GM21576 (cell line): ENCODE measurements around the gene PTPRN2.
"Not testable (repeated sequence)": the region's sequence is repeated elsewhere in the genome, so short reads cannot be mapped to it uniquely, and the experiment has no call there.

ENCODE experiments used
- ATAC-seq: cut with Tn5 transposase; IDR thresholded peaks from one replicate; pipeline ENCODE4 v1.9.1; 2021; ENCODE audit warnings: mild to moderate bottlenecking, moderate library complexity; ENCODE audit not compliant: unreplicated experiment

The PTPRN2 gene

DNA sequence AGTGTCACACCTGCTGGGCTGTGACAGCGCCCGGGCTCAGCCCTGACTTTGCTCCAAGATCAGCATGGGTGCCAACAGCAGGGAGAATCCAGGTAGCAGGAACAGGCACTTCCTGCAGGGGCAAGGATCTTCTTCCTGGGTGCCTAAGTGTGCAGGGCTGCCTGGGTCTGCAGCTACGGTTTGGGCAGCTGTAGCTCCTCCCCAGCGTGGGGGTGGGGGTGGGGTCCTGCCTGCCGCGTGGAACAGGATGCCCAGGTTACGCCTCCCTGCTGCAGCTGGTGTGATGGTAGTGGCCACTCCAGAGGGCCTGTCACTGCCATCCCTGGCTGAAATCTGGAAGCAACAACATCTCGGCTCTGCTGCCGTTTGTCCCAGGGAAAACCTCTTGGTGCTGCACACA is 981.5 kb downstream of the PTPRN2 start:
- ATAC-seq = no peak

DNA sequence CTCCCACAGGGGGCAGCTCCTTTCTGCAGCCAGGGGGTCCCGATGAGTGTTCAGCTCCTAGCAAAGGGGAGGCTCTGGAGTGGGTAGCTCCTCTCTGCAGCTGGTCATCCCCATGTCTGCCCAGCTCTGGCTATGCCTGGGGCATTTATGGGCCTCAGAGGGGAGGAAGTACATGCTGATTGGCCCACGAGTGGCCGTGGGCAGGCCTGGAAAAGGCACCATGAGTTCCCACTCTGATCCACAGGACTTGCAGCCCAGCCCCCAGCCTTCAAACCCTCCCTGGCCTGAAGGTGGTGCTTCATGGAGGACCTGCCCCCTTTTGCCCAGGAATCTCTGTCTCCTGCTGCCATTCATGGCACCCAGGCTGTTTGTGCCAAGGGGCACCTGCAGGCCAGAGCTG is 982.0 kb downstream of the PTPRN2 start:
- no peak for ATAC-seq

DNA sequence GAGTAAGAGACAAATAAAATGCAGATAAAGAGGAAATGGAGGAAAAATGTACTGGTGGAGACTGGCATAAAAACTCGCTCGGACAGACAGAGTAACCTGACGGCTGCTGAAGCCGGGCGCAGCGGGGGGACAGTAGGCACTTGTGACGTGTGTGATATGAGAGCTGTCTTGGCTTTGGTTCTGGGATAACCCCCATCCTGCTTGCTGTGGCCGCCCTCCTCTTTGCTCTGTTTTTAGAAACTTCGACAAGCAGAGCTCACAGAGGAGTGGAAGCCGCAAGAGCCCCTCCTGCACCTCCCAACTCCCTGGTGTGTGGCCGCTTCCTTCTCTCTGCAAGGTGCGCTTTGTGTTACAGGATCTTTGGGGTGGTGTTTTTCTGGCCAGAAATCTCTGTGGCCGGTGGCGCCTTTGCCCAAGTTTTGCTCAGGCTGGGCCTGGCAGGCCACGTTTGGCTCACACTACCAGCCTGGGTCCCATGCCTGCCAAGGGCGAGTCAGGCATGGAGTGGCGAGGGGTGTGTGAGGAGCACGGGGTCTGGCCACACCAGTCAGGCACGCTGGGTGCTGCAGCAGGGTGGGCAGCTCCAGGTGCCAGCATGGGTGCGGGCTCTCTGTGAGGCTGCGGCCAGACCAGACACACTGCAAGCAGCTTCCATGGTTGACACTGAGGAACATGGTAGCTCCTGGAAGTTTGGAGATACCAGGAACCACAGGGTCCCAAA is 982.8 kb downstream of the PTPRN2 start:
- ATAC-seq = no peak

DNA sequence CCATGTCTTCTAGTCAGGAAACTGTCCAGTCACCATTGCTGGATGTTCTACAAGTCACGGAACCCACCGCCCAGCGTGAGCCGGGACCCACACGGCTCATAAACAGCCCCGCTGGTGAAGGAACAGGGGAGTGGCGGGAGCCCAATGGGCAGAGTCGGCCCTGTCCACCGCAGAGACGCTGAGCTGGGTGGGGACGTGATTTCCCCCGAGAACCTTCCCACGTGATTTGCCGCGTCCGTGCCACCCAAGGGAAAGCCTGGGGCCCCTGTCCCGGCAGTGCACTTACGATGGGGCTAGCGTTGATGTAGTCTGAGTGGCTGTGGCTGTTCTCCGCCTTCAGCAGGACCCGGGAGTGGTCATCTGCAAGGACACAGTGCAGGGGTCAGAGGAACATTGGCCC is 983.9 kb downstream of the PTPRN2 start:
- no peak for ATAC-seq

GRCh38 chr7:157603005-157603404 is 984.6 kb downstream of the PTPRN2 start:
- ATAC-seq = no peak

GRCh38 chr7:157602581-157602980 is 985.0 kb downstream of the PTPRN2 start:
- ATAC-seq = no peak

DNA sequence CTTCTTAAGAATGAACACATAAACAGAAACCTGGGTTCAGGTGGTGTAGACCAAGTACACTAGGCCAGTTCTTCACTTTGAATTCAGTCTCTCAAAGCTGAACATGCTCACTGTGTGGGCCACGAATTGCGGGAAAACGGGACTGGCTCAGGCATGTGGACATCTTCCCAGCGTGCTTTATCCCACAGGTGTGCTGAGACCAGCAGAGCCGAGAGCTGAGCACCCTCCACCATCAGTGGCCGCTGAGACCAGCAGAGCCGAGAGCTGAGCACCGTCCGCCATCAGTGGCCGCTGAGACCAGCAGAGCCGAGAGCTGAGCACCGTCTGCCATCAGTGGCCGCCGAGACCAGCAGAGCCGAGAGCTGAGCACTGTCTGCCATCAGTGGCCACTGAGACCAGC is 985.5 kb downstream of the PTPRN2 start:
- ATAC-seq = no peak

GRCh38 chr7:157601530-157601929 is 986.1 kb downstream of the PTPRN2 start:
- ATAC-seq = no peak

DNA sequence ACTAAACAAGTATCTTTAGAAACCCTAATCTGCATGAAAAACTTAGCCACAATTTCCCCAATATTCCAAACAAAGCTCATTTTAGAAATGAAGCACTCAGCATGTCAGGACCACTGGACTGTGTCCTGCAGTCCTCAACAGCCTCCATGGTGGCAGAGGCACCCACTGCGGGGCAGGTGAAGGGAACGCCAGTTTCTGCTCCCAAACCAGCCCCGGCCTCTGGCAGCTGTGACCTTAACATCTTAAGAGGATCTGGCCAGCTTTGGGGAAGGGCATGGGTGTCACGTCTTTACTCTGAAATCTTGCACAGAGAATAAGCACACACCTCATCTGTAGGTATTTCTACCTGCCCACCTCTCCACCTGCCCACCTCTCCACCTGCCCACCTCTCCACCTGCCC is 988.1 kb downstream of the PTPRN2 start:
- ATAC-seq = no peak

- ATAC-seq = no peak
These were observed 990.1 kb downstream of the PTPRN2 start for GRCh38 chr7:157597562-157597961.

GRCh38 chr7:157596881-157597280 is 990.7 kb downstream of the PTPRN2 start:
- ATAC-seq = no peak

DNA sequence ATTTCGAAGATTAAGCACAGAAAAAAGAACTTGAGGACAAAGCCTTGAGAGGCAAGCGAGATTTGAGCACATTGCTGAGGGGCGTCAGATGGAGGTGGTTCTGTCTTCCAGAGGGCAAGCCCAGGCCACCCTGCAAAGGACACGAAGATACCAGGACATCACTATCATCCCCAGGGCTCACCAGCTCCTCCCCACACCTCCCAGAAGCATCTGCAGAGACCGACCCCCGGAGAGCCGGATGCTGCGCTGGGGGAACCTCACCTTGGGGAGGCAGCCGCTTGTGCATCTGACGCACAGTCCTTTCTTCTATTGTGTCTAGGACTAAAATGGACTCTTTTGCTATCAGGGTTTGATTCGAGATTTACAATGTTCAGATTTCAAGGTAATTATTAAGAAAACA is 991.2 kb downstream of the PTPRN2 start:
- ATAC-seq = no peak

GRCh38 chr7:157596026-157596425 is 991.6 kb downstream of the PTPRN2 start:
- ATAC-seq = no peak

DNA sequence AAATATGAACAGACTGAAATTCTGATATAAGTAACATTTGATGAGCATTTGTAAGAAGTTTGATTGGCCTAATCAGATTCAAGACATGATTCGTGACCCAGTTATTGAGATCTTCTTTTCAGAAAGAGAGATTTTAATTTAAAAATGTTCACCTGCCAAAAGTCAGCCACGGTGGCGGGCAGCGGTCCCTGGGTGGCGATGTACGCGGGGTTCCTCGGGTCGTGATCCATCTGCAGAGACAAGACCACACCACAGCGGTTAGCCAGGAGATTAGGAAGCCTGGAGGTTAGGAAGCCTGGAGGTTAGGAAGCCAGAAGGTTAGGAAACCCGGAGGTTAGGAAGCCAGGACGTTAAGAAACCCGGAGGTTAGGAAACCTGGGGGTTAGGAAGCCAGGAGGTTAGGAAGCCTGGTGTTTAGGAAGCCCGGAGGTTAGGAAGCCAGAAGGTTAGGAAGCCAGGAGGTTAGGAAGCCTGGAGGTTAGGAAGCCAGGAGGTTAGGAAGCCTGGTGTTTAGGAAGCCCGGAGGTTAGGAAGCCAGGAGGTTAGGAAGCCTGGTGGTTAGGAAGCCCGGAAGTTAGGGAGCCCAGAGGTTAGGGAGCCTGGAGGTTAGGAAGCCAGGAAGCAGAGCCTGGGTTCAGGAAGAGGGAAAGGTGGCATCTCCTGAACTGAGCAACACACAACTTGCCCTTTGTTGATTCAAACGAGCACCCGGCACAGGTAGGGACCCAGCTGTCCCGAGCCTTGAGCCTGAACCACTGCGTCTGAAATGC is 992.4 kb downstream of the PTPRN2 start:
- ATAC-seq = no peak

GRCh38 chr7:157594306-157594705 is 993.3 kb downstream of the PTPRN2 start:
- no peak for ATAC-seq

- ATAC-seq = no peak
These were observed 994.1 kb downstream of the PTPRN2 start for GRCh38 chr7:157593541-157593940.

DNA sequence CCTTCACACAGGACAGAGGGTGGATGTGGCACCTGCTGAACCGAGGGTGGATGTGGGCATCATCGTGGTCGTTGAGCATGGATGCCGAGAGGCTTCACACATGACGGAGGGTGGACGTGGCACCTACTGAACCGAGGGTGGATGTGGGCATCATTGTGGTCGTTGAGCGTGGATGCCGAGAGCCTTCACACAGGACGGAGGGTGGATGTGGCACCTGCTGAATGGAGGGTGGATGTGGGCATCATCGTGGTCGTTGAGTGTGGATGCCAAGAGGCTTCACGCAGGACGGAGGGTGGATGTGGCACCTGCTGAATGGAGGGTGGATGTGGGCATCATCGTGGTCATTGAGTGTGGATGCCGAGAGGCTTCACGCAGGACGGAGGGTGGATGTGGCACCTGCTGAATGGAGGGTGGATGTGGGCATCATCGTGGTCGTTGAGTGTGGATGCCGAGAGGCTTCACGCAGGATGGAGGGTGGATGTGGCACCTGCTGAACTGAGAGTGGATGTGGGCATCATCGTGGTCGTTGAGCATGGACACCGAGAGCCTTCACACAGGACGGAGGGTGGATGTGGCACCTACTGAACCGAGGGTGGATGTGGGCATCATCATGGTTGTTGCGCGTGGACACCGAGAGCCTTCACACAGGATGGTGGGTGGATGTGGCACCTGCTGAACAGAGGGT is 994.8 kb downstream of the PTPRN2 start:
- not testable (repeated sequence) for ATAC-seq

DNA sequence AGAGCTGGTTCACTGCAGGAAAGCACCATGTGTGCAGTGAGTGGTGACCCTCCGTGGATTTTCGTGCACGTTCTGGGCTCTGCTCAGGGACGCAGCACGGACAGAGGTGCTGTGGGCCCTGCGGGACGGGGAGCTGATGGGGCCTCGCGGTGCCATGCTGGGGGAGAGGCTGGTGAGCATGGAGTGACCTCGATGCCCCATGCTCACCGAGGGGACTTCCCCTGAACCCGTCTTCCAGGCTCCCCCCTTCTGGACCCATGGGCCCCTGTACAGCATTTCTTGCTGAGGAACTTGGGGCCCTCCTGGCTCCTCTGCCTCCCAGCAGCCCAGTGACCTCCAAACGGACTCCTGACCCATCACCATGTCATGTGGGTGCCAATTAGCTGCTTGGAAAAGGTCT is 997.1 kb downstream of the PTPRN2 start:
- ATAC-seq = no peak

DNA sequence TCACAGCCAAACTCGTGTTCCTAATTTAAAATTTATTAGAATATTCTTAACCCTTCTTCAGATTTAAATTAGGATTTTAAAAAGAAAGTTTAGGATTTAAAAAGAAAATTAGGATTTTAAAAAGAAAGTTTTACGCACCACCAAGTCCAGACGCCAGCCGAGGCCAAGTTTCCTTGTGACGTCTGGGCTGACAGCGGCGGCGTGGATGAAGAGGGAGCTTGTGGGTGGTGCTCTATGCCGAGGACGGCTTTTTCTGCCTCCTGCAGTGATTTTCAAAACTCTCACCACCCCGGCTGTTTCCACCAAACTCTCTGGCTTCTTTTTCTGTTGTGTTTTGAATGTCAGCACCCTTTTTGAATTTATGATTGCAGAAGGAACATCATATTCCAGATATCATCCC is 997.9 kb downstream of the PTPRN2 start:
- ATAC-seq = no peak

- ATAC-seq = no peak
These were observed 999.6 kb downstream of the PTPRN2 start for GRCh38 chr7:157587805-157588560.
